Spleen (tissue), 11 donors: ENCODE data around the gene MGMT. TPM values are rescaled to one million over a fixed set of nuclear protein-coding genes. Genes with fewer than 3 reads are reported as not detected.

Experiments used
- DNase-seq: peaks from one replicate; pipeline ENCODE4 v3.0.0-alpha.2; 2020
- H3K27ac ChIP-seq, 8 donors: fragments of 200-600 bp; sonication (generic) in 7 of 8; 1 replicate in 4 of 8; 2 replicates in 4 of 8; pipeline versions ENCODE4 v1.5.0 to v1.8.0; 2016 to 2021; ENCODE audit warnings: inconsistent platforms in 4 of 8, mild to moderate bottlenecking in 4 of 8, moderate library complexity in 1 of 8
- H3K27me3 ChIP-seq, 7 donors: fragments of 200-600 bp; sonication (generic) in 6 of 7; replicated peaks in 1 of 7; 1 replicate in 4 of 7; 2 replicates in 3 of 7; pipeline versions ENCODE4 v1.5.0 to v1.8.0; 2016 to 2021; ENCODE audit warnings: inconsistent platforms in 3 of 7, mild to moderate bottlenecking in 1 of 7
- H3K36me3 ChIP-seq, 6 donors: fragments of 200-600 bp; sonication (generic) in 5 of 6; 1 replicate in 4 of 6; 2 replicates in 2 of 6; pipeline versions ENCODE4 v1.5.0 to v1.8.0; 2016 to 2021; ENCODE audit warnings: inconsistent platforms in 2 of 6
- H3K4me1 ChIP-seq, 6 donors: fragments of 200-600 bp; sonication (generic) in 5 of 6; 1 replicate in 3 of 6; 2 replicates in 3 of 6; pipeline versions ENCODE4 v1.5.0 to v1.8.0; 2016 to 2021; ENCODE audit warnings: inconsistent platforms in 3 of 6
- H3K4me3 ChIP-seq, 8 donors: fragments of 200-600 bp; sonication (generic) in 7 of 8; 1 replicate in 4 of 8; 2 replicates in 4 of 8; pipeline versions ENCODE4 v1.5.0 to v1.8.0; 2016 to 2021; ENCODE audit warnings: inconsistent platforms in 4 of 8, mild to moderate bottlenecking in 4 of 8, moderate library complexity in 2 of 8
- H3K9me3 ChIP-seq, 8 donors: fragments of 200-600 bp; sonication (generic) in 7 of 8; 1 replicate in 4 of 8; 2 replicates in 4 of 8; pipeline versions ENCODE4 v1.5.0 to v1.8.0; 2016 to 2021; ENCODE audit warnings: inconsistent platforms in 4 of 8
- CTCF ChIP-seq, 11 experiments: fragments of 200-600 bp in 7 of 11; fragments of 450-650 bp in 4 of 11; sonication (generic) in 4 of 11; IDR thresholded peaks in 8 of 11; conservative IDR thresholded peaks in 3 of 11; 1 replicate in 7 of 11; 2 replicates in 4 of 11; pipeline versions ENCODE4 v1.4.0 to v1.8.0; 2016 to 2021; ENCODE audit warnings: antibody characterized with exemption in 11 of 11, inconsistent platforms in 4 of 11, mild to moderate bottlenecking in 1 of 11
- POLR2A ChIP-seq, 3 donors: fragments of 450-650 bp; IDR thresholded peaks; one replicate each; pipeline ENCODE4 v1.5.1; 2017; ENCODE audit warnings: antibody characterized with exemption in 3 of 3, mild to moderate bottlenecking in 1 of 3
- POLR2AphosphoS5 ChIP-seq, 3 donors: sonication (generic); formaldehyde crosslinking; IDR thresholded peaks; one replicate each; pipeline ENCODE4 v1.5.1; 2017; ENCODE audit warnings: antibody characterized with exemption in 3 of 3
- WGBS, 5 donors: extraction: QIAGEN DNeasy Blood & Tissue Kit in 3 of 5; methylation state at CpG; one replicate each; pipeline versions ENCODE4 v1.1.5 to v1.1.7; 2013 to 2018; 5-methylcytosine and 5-hydroxymethylcytosine counted together
- intact Hi-C: fragments of 100-400 bp; cut with DNase I; formaldehyde crosslinking; loops from one replicate; pipeline ENCODE4 v1.15.0; 2023; ENCODE audit warnings: low total_unique reads
- polyA plus RNA-seq, 3 donors: library from polyadenylated mRNA; stranded (reverse); fragments of 200-250 nt; gene quantifications; one replicate each; pipeline ENCODE4 v1.2.1, GENCODE V29; 2013
- total RNA-seq, 7 donors: library from RNA; depleted of rRNA in 3 of 7; stranded (reverse); fragments of >200 nt in 3 of 7; fragmentation: NEBNext Ultra II Directional in 4 of 7; extraction: Animal tissue kit (Norgen Biotek cat#: 25700) in 4 of 7; gene quantifications; one replicate each; pipeline versions ENCODE4 v1.1.0 to v1.2.1, GENCODE V29; 2016 to 2021
- donor health status: healthy with polysubstance abuse.
- donor health status: DM: no; HTN: no; CAD: no; lungs with moderate emphysema.
- donor health status: DM: no; HTN: no; CAD: no.
- donor health status: Bipolar disorder and iron deficiency.
- donor health status: healthy.
- donor health status: DM: no; HTN: no; CAD: no.
- donor health status: DM: yes; HTN: yes; CAD: no.

The MGMT gene
- total and polyA plus RNA-seq, 10 donors = 14.3 to 33.4 (median 21.7) TPM

DNA sequence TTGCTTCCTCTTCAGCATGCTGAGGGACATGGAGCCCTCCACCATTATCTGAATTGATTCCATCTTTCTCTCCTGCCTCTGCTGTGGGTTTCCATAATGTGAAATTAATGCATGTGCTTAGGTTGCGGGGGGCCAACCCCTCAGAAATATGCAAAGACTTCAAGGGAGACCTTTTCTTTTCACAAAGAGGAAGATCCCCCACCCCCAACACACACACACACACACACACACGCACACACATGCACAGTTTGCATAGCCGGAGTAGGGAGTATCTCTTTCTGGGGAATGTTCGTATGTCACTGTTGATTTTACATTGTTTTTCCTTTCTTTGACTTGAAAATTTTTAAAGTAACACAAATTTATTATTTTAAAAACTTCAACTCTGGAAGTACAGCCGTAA lies 193.5 kb downstream of the MGMT start:
- no peaks in the 10 kb centered on the region for H3K27me3 ChIP-seq
- no peak for DNase-seq
- H3K4me3 ChIP-seq = no peak overlapping the region

GRCh38 chr10:129662426-129662825 lies 195.4 kb downstream of the MGMT start:
- no peak for DNase-seq
- no peaks in the 10 kb centered on the region for H3K4me1 ChIP-seq
- intact Hi-C loops = no loop called here
- 93 to 98% (median 95%) methylated on average over 5 of the region's 5 CpGs for WGBS, 5 donors
- peaks cover 0 to 16% (median 12%) of the 10 kb centered on the region in 8 donors for H3K9me3 ChIP-seq
- H3K27me3 ChIP-seq = no peaks in the 10 kb centered on the region
- no peak overlapping the region for H3K27ac ChIP-seq
- TF ChIP-seq POLR2AphosphoS5 (IDR thresholded peaks at IDR 0.05) (no peak), CTCF (IDR thresholded peaks at IDR 0.05 in 8 of 11, conservative IDR thresholded peaks at IDR 0.05 in 3 of 11) (no peak), POLR2A (IDR thresholded peaks at IDR 0.05) (no peak)
- H3K4me3 ChIP-seq = no peak overlapping the region
- peaks cover 0 to 9% (median 0%) of the 10 kb centered on the region in 6 donors for H3K36me3 ChIP-seq

More for the DNA sequence above, 193.5 kb downstream of the MGMT start:
- Histone ChIP-seq H3K27ac (no peak overlapping the region), H3K9me3 (peaks cover 0 to 16% (median 12%) of the 10 kb centered on the region in 8 donors), H3K36me3 (peaks cover 0 to 4% (median 0%) of the 10 kb centered on the region in 6 donors), H3K4me1 (no peaks in the 10 kb centered on the region)
- intact Hi-C loops = no loop called here
- TF ChIP-seq POLR2AphosphoS5 (IDR thresholded peaks at IDR 0.05) = no peak
- no peak for TF ChIP-seq CTCF (IDR thresholded peaks at IDR 0.05 in 8 of 11, conservative IDR thresholded peaks at IDR 0.05 in 3 of 11)
- no peak for TF ChIP-seq POLR2A (IDR thresholded peaks at IDR 0.05)
- WGBS, 5 donors = 85 to 92% (median 89%) methylated on average over 5 of the region's 5 CpGs

DNA sequence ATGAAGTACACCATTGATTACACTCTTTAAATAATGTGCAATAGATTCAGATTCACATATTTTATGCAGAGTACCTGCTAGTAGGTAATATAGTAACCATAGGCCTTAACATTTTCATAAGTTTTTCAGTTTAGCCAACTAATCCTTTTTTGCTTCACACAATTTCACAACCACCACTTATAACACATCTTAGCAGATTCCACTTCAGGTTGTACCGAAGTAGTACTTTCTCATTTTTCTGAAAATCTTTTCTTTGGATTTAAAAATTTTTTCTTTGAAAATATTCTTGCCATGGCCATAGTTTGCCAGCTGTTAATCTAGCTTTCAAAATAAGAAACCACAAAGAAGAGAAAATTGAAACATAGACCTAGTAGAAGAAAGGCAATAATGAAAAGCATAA lies 203.1 kb downstream of the MGMT start:
- Histone ChIP-seq H3K4me1 (no peaks in the 10 kb centered on the region), H3K36me3 (peaks cover 0 to 6% (median 0%) of the 10 kb centered on the region in 6 donors), H3K9me3 (peaks cover 0 to 25% (median 20%) of the 10 kb centered on the region in 8 donors), H3K27ac (no peak overlapping the region), H3K4me3 (no peak overlapping the region), H3K27me3 (no peaks in the 10 kb centered on the region)
- no peak for DNase-seq
- WGBS, 5 donors = 91 to 100% (median 92%) methylated on average over 1 of the region's 1 CpG
- intact Hi-C loops = no loop called here
- TF ChIP-seq POLR2AphosphoS5 (IDR thresholded peaks at IDR 0.05) (no peak), POLR2A (IDR thresholded peaks at IDR 0.05) (no peak), CTCF (IDR thresholded peaks at IDR 0.05 in 8 of 11, conservative IDR thresholded peaks at IDR 0.05 in 3 of 11) (no peak)

GRCh38 chr10:129673292-129673691 lies 206.3 kb downstream of the MGMT start:
- WGBS, 5 donors = 93 to 98% (median 96%) methylated on average over 4 of the region's 4 CpGs
- H3K36me3 ChIP-seq = peaks cover 0 to 3% (median 0%) of the 10 kb centered on the region in 6 donors
- H3K27me3 ChIP-seq = no peaks in the 10 kb centered on the region
- intact Hi-C loops = no loop called here
- no peak overlapping the region for H3K4me3 ChIP-seq
- H3K4me1 ChIP-seq = no peaks in the 10 kb centered on the region
- no peak for TF ChIP-seq POLR2AphosphoS5 (IDR thresholded peaks at IDR 0.05)
- no peak for TF ChIP-seq CTCF (IDR thresholded peaks at IDR 0.05 in 8 of 11, conservative IDR thresholded peaks at IDR 0.05 in 3 of 11)
- TF ChIP-seq POLR2A (IDR thresholded peaks at IDR 0.05) = no peak
- no peak overlapping the region for H3K27ac ChIP-seq
- no peak for DNase-seq
- peaks cover 0 to 23% (median 20%) of the 10 kb centered on the region in 8 donors for H3K9me3 ChIP-seq
